BJ (cell line): Measurements from ENCODE around the gene GFRA4. TPM values are rescaled to one million over a fixed set of nuclear protein-coding genes. Genes with fewer than 3 reads are reported as not detected.

Source experiments
- CTCF ChIA-PET: fragments of 350-600 bp; formaldehyde crosslinking; extraction: SDS; loops from one replicate; lab custom pipeline; 2021; ENCODE audit warnings: antibody characterized with exemption, inconsistent platforms; lab: Yijun Ruan, JAX
- POLR2A ChIA-PET: fragments of 300-600 bp; sonication (Branson Sonifier 250); formaldehyde crosslinking; extraction: SDS; loops from one replicate; lab custom pipeline; 2021; ENCODE audit warnings: antibody characterized with exemption; lab: Charles Lee
- DNase-seq: peaks from one replicate; pipeline ENCODE4 v3.0.0-alpha.2; 2011; ENCODE audit warnings: low read depth
- H3K27me3 ChIP-seq: 2 replicates; pipeline ENCODE4 v1.6.0; 2011; ENCODE audit warnings: low read length; ENCODE audit not compliant: control insufficient read depth, insufficient read depth
- H3K36me3 ChIP-seq: 2 replicates; pipeline ENCODE4 v1.5.1; 2011; ENCODE audit warnings: low read length; ENCODE audit not compliant: control insufficient read depth, insufficient read depth
- H3K4me3 ChIP-seq: 2 replicates; pipeline ENCODE4 v1.5.1; 2011; ENCODE audit warnings: low read depth, mild to moderate bottlenecking, control low read depth, low read length
- CTCF ChIP-seq: IDR thresholded peaks from 2 replicates; pipeline ENCODE4 v1.5.1; 2011; ENCODE audit warnings: low read depth, mild to moderate bottlenecking, control low read depth, inconsistent platforms, low read length, moderate library complexity; ENCODE audit not compliant: insufficient read depth
- polyA plus RNA-seq: library from polyadenylated mRNA; depleted of rRNA; stranded (reverse); fragments of >200 nt; gene quantifications from 2 replicates; pipeline ENCODE4 v1.2.3, GENCODE V29; 2011

Gene GFRA4
- polyA plus RNA-seq, 1 experiment: not detected

- Histone ChIP-seq H3K36me3 (no peaks in the 10 kb centered on the region), H3K4me3 (no peak overlapping the region), H3K27me3 (no peaks in the 10 kb centered on the region; the same call in 1 of the 2 replicates)
- ChIA-PET CTCF (interaction anchor here (0.7 to 9.5 kb wide), 29 partner anchors 10 to 487 kb away, joined by 3 to 331 read pairs (median 6); partner anchors contain the start of genes ADAM33, ADISSP and GFRA4), POLR2A (interaction anchor here (1.0 kb wide), 1 partner anchor 33 kb away, joined by 4 read pairs; no protein-coding TSS in a partner anchor)
- TF ChIP-seq CTCF: no peak
- DNase-seq: no peak
These were observed 46.8 kb upstream of the GFRA4 start for GRCh38 chr20:3710011-3710466.

GRCh38 chr20:3707508-3707899, 44.3 kb upstream of the GFRA4 start:
- ChIA-PET CTCF (interaction anchor here (0.7 to 7.6 kb wide), 11 partner anchors 9 to 144 kb away, joined by 3 to 75 read pairs (median 8); partner anchors contain the start of gene CENPB), POLR2A (interaction anchor here (0.8 kb wide), 1 partner anchor 28 kb away, joined by 13 read pairs; no protein-coding TSS in a partner anchor)
- no peak for TF ChIP-seq CTCF
- no peak overlapping the region for H3K4me3 ChIP-seq
- no peak for DNase-seq
- H3K27me3 ChIP-seq: no peaks in the 10 kb centered on the region; the same call in 1 of the 2 replicates
- no peaks in the 10 kb centered on the region for H3K36me3 ChIP-seq

- no peak for DNase-seq
- Histone ChIP-seq H3K27me3 (no peaks in the 10 kb centered on the region; the same call in 1 of the 2 replicates), H3K4me3 (no peak overlapping the region), H3K36me3 (no peaks in the 10 kb centered on the region)
- ChIA-PET POLR2A (no interaction called here), CTCF (interaction anchor here (0.7 to 7.6 kb wide), 10 partner anchors 8 to 143 kb away, joined by 3 to 75 read pairs (median 10); partner anchors contain the start of gene CENPB)
- TF ChIP-seq CTCF: no peak
These were observed 43.7 kb upstream of the GFRA4 start for GRCh38 chr20:3706774-3707507.

- no peak overlapping the region for H3K4me3 ChIP-seq
These were observed 43.0 kb upstream of the GFRA4 start for GRCh38 chr20:3705970-3706739.

More at GRCh38 chr20:3705970-3706739, 43.0 kb upstream of the GFRA4 start:
- Histone ChIP-seq H3K36me3 (no peaks in the 10 kb centered on the region), H3K27me3 (no peaks in the 10 kb centered on the region; the same call in 1 of the 2 replicates)
- no peak for DNase-seq
- no peak for TF ChIP-seq CTCF
- ChIA-PET POLR2A (no interaction called here), CTCF (interaction anchor here (1.2 to 7.6 kb wide), 7 partner anchors 10 to 118 kb away, joined by 3 to 75 read pairs (median 14); partner anchors contain the start of gene CENPB)
